Ramos (cell line): ENCODE data around the gene COMMD3.
"Not testable (repeated sequence)": the region's sequence is repeated elsewhere in the genome, so short reads cannot be mapped to it uniquely, and the experiment has no call there.

Experiments used
- in situ Hi-C: fragments of 300-500 bp; cut with MboI; formaldehyde crosslinking; loops from one replicate; pipeline ENCODE4 v1.14.3; 2022; ENCODE audit warnings: low sequenced_read_pairs; ENCODE audit not compliant: unreplicated experiment

COMMD3 gene

DNA sequence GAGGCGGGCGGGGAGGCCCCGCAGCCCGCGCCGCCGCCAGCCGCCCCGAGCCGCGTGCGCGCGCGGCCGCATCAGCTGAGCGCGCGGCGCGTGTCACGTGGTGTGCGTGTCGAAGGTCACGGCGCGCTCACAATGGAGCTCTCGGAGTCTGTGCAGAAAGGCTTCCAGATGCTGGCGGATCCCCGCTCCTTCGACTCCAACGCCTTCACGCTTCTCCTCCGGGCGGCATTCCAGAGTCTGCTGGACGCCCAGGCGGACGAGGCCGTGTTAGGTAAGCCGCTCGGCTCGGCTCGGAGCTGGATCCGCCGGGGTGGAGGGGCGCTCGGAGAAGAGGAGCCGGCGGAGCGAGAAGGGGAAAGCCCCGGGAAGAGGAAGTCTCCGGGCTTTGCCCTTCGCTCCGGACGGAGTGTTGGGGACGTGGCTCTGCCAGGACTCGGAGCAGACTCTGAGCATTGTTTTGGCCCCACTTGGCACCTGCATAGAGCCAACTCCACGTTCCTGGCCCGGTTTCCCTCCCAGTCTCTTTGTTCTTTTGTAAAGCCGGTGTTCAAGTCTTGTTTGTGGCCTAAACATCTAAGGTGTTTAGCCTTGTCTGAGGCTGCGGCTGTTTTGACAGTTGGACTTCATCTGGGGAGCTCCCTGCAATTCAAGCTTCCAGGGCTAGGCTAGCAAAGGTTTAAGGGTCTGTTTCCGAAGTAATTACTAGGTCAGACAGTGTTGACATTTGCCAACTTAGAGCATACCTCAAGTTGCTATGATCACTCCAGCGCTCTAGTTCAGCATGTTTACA, at the start of gene COMMD3:
Gene COMMD3, plus strand, starts transcription at position 103 of the 790 bp plus-strand sequence. Its CDS starts 30 bp downstream, at position 133.
- in situ Hi-C loops = no loop called here

DNA sequence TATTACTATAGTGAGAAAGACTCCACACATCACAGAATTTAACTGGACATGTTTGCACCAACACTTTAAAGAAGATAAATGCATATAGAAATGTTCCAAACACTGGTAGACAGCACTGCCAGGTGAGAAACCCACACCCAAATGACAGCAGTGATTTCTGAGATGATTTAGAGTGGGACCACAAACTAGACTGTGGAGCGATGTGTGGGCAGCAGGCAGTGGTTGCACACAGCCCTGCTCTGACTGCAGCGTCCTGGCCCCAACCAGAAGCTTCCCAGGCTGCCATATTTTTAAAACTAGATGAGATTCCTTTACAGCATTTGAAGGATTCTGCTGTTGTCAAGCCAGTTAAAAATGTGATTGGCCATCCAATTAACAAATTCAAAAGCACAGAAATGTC, 47.7 kb upstream of the COMMD3 start:
- in situ Hi-C loops = no loop called here

DNA sequence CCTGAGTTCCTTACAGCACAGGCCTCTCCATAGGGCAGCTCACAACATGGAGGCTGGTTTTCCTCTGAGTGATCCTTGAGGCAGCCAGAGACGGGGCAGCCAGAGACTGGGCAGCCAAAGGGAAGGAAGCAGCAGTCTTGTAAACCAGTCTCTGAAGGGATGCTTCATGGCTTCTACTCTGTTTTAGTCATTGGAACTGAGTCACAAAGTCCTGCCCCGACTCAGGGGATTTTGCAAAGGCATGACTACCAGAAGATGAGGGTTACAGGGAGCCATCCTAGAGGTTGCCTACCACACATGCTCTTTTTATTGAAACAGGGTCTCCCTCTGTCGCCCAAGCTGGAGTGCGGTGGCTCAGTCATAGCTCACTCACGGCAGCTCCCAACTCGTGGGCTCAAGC, 44.4 kb upstream of the COMMD3 start:
- in situ Hi-C loops = no loop called here

DNA sequence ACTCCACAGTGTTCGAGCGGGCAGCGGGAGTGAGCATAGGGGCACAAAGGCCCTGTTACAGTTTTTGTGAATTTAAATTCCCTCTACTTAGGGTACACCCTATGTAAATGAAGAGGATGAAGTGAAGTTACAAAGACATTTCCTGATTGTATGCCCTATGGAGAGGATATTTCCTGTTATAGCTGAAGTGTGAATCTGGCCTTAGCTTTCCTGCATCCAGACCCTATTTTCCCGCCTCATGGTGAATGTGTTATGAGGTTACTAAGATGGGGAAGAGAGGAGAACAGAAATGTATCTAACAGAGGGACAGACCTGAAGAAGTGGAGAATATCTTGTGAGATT, 37.8 kb upstream of the COMMD3 start:
- in situ Hi-C loops = no loop called here

DNA sequence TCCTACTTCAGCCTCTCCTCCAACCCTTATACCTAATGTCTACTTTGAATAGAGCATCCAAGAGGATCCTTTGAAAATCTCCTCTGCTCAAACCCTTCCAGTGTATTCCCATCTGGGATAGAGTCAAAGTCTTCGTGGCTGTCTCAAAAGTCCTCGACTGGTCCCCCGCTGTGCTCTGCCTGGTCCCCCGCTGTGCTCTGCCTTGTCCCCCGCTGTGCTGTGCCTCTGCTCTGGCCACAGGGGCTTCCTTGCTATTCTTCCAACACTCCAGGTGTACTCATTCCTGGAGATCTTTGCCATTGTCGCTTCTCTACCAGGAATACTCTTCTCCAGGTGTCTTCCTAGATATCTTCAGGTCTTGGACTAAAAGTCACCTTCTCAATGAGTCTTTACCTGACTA, 36.1 kb upstream of the COMMD3 start:
- in situ Hi-C loops = no loop called here

DNA sequence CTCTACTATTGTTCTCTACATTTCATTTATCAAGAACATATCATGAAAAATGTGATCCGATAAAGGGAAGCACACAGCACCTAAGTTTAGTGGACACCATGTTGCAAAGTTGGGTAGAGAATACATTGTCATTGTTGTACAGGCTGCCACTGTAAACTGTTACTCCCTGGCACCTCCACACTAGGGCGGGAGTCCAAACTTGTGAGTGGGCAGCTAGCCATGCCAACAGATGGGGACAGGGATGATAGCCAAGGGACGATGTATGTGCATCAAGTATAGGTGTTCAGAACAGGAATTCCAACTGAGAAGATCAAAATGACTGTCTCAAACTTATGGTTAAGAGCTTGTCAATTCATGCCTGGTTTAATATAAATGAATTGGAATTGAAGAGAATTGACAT, 31.1 kb upstream of the COMMD3 start:
- in situ Hi-C loops = no loop called here

DNA sequence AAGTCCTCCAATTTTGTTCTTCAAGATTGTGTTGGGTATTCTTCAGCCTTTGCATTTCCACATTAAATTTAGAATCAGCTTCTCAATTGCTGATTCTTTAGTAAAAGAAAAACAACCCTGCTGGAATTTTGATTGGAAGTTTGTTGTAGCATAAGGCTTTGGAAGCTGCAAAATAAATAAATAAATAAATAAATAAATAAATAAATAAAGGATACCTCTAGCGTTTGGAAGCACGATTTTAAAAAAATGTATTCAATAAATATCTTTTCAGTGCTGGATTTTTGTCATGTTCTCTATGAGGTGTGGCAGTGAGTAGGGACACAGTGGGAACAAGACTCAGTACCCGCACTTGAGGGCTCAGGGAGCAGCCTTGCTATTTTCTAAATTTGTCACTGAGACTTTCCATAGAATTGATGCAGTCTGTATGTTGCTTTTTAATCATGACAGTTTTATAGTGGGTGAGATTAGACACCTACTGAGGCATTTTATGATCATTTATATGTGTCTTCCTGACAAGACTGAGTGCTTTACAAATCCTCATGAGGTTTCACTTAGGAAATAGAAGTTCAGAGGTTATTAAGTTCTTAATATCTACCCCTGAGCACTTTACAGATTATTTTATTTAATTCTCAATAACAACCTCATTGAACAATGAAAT, 22.3 kb upstream of the COMMD3 start:
- in situ Hi-C loops = no loop called here

DNA sequence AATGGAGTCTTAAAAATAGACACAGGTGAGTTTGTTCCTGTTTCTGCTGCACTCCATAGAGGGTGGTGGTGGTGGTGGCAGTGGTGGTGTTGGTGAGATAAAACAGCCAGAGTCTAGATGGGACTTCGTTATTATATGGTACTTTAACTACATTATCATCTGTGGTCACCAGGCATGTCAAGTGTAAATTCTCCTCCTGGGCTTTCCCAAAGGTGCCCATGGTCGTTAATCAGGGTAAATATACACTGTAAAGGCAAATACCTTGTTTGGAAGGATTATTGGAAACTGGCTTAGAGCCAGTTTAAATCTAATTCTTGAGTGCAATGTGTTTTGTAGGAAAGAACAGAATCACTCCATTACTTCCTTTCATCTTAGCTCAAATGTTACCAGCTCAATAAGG, 21.5 kb upstream of the COMMD3 start:
- in situ Hi-C loops = no loop called here

DNA sequence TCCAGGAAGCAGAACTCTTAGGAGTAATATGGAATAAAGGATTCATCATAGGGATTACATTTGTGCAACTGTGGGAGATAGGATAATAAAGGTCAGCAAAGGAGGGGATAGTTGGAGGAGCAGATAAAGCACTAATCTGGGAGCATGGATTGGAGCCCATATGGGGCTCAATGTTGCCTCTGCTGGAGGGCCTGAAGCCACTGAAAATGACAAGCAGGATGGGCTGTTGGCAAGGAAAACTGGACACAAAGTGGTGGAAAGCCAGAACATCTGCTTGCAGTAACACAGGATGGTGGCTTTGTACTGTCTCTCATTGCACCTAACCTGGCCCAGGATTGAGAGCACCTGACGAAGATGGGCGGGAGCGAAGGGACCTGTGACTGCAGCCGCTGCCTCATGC, 15.0 kb upstream of the COMMD3 start:
- in situ Hi-C loops = no loop called here

DNA sequence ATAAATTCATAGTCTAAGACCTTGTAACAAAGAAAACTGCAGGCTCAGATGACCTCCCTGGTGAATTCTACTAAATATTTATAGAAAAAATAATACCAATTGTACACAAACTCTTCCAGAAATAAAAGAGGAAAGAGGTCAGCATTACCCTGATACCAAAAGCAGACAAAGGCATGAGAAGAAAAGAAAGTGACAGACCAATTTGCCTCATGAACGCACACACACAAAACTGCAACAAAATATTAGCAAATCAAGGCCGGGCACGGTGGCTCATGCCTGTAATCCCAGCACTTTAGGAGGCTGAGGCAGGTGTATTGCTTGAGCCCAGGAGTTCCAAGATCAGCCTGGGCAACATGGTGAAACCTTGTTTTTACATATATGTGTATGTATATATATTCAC, 12.7 kb upstream of the COMMD3 start:
- in situ Hi-C loops = no loop called here

DNA sequence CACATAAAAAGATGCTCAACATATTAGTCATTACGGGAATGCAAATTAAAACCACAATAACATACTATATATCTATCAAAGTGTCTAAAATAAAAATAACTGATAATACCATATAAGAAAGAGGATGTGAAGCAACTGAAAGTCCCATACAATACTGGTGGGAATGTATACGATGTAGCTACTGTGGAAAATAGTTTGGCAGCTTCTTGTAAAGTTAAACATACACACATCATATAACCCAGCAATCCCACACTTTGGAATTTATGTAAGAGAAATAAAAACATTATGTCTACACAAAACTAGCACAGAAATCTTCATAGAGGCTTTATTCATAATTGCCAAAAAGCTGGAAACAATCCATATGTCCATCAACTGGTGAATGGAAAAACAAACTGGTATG, 10.5 kb upstream of the COMMD3 start:
- in situ Hi-C loops = no loop called here

DNA sequence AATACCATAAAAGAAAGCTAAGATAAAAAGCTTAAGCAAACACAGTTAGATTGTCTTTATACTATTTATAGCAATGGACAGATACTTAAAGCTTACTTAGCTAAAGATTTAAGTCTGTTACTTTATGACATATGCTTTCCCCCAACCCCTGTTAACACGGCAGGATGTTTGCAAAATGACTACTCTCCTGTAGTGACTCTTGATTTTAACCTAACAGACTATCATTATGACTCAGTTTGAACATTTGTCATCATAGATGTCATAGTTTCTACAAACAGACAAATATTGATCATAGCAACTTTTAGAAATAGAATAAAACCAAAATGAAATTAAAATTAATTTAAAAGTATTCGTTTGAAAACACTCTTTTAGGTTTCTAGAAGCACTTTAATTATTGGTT, 7.8 kb upstream of the COMMD3 start:
- in situ Hi-C loops = no loop called here

DNA sequence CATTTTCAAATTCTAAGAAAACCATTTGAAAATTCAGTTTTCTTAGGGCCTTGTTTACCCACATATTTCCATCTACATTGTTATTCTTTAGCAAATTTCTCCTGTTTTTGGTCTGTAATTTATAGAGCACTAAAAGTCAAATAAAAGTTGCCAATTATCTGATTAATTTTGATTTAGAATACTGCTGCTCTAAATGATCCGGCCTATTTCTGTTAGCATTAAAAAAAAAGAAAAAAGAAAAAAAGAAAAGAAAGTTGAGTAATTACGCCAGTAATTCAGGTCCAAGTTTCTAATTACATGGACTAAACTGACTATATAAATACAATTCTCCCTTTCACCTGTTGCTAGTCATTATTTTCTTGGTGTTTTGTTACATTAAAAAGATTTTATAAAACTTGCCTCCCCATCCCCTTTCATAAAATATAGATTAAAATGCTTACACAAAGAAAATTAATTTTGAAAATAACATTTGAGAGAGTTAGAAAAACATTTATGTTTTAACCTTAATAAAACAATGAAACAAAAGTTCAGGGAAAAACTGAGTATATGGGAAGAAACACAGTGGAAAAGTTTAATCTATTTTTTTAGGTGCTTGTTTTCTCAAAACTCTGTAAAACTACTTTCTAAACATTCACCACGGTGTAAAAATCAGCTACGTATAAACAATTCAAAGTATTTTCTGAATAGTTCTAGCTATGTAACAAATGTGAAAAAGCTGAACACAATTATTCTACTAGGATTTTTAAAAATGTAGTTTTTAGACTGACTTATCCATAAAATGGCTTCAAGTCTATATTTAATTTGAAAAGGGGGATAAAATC, 6.8 kb upstream of the COMMD3 start:
- in situ Hi-C loops = no loop called here

DNA sequence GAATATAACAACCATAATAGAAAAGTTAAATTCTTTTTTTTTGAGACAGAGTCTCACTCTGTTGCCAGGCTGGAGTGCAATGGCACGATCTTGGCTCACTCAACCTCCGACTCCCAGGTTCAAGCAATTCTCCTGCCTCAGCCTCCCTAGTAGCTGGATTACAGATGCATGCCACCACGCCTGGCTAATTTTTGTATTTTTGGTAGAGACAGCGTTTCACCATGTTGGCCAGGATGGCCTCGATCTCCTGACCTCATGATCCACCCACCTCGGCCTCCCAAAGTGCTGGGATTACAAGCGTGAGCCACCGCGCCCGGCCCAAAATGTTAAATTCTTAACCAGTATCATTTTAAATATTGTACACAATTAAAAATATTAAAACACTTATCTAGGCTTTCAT, 6.2 kb upstream of the COMMD3 start:
- in situ Hi-C loops = not testable (repeated sequence)

DNA sequence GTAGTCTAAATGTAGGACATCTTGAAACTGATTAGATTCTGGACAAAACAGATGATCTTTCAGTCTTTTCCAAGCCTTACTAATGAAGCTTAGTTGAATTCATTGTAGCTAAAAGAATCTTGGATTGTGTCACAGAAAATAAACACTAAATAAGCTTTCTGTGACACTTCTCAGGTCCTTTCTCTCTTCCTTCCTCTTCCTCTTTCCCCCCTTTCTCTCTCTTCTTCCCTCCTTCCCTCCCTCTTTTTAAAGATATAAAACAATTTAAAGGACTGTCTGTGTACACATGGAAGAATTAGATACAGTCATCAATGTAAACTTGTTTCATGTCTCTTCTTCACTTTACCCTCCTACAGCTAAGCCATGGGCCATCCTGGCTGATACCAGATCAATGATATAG, 5.3 kb upstream of the COMMD3 start:
- in situ Hi-C loops = no loop called here

DNA sequence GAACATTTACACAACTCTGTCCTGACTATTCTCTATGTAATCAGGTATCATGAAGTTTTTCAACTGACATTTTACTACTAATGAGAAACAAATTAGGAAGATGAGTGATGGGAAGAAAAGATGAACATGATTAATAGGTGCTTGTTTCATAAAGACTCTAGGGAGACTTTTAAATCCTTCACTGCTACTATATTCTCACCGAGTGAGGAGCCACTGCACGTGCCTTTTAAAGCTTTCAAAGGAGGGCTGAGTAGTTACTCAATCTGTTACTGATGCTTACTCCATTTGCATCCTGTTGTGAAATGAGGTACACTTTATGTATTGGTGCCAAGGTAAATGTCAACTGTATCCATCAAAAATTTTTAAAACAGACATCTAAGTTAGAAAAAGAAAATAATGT, 1.3 kb upstream of the COMMD3 start:
- in situ Hi-C loops = no loop called here

DNA sequence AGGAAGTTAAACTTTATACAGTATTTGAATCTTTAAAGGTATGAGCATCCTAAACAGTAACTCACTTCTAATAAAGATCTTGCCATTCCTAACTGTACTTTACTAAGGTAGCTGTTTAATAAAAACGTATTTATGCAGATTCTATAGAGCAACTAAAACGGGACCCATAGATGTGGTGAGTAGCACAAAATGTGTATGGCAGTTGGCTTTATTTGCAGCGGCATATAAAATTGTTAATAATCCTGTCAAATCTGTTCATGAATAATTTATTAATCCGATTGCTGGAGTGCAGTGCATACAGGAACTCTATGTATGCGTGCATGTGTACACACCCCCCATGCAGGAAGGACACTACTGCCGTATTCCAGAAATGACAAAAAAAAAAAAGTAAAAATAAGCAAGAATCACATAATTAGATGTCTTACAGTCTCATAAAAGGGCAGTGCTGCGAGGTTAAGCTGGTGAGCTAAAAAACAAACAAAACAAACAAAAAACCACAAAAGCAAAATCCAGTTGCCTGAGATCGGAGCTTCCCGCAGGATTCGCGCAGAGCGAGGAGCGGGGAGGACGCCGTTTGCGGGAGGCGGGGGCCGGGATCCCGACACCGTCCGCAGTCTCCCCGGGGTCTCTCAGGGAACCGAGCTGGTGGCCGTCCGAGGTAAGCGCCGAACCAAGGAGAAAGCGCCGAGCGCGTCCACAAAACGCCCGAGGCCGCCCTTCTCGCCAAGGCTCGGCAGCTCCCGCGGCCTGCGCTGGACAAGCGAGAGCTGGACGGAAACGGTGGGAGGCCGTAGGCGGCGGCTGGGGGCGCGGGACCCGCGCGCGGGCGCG, 518 bp upstream of the COMMD3 start:
- in situ Hi-C loops = no loop called here

DNA sequence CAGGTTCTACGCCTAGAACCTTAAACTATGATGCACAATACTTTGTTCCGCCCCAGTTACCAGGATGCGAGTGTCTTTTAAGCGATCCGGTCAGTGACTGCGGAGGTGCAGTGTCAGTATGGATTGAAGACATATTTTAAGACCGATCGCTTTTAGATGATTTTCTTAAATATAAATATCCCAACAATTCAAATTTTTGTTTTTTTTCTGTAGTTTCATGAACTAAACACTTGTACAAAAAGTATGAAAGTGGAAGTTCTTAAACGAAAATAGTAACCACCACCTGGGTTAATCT, 835 bp downstream of the COMMD3 start:
- in situ Hi-C loops = no loop called here

DNA sequence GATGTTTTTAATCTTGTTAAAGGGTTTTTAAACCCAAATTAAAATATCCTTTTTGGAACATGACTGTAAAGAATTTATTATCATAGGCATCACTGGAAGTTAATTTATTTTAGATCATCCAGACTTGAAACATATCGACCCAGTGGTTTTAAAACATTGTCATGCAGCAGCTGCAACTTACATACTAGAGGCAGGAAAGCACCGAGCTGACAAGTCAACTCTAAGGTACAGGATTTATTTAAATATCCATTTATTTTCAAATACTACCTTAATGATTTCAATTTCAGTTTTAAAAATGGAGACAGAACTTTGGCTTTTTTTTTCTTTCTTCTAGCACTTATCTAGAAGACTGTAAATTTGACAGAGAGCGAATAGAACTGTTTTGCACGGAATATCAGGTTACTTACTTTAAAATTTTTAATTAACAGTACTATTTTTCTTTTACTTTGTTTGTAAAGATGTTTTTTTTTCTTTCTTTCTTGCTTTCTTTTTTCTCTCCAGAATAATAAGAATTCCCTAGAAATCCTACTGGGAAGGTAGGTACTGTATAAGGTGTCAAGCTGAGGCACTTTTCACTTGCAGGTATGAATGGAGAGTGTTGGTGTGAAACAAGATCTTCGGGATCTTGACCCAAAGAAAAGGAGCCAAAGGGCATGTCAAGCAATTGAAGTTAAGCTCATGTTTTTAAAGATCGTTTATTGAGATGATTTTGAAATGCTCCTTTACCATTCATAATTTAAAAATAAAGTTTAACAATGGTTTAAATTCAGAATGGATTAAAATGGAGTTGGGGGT, 1.8 kb downstream of the COMMD3 start:
- in situ Hi-C loops = no loop called here

DNA sequence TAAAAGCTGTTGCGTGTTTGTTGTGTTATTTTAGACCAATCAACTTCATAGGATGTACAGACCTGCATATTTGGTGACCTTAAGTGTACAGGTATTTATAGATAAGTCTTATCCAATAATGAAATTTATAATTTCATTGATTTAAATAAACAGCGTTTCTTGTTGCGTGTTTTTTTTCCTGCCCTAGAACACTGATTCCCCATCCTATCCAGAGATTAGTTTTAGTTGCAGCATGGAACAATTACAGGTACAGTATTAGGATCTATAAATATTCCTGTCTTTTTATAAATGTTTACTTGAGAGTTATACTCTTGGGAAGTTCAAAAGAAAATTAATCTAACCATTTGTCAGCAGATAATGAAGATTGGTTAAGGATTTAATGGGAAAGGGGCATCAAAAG, 2.6 kb downstream of the COMMD3 start:
- in situ Hi-C loops = no loop called here
